GM21786 (cell line): ENCODE data around the gene PNPLA8.
A peak's percentile ranks its signal among the peaks of the same experiment; 100 is the strongest.
"Not testable (repeated sequence)": the region's sequence is repeated elsewhere in the genome, so short reads cannot be mapped to it uniquely, and the experiment has no call there.

Source experiments
- ATAC-seq: cut with Tn5 transposase; IDR thresholded peaks from one replicate; pipeline ENCODE4 v1.9.1; 2021; ENCODE audit not compliant: unreplicated experiment

PNPLA8 gene

GRCh38 chr7:108479118-108479517 lies 46.8 kb downstream of the PNPLA8 start:
- no peak for ATAC-seq

GRCh38 chr7:108468246-108468645 lies 57.7 kb downstream of the PNPLA8 start:
- no peak for ATAC-seq

DNA sequence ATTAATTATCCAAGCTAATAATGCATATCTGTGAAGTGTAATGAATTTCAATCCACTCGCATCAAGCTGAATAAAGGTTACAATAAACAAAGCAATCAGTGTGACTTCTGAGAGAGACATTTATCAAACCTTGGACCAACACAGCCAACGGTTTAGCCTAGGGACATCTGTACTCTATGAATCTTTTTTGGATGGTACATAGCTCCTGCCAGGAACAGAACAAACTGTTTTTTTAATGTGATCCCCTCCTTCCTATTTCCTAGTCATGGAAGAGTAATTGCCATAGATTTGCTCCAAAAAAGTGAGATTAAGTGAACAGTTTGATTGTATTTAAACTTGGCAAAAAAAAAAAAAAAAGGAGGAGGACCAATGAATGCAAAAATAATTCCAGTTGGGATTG lies 58.5 kb downstream of the PNPLA8 start:
- ATAC-seq: no peak

- not testable (repeated sequence) for ATAC-seq
Measured at GRCh38 chr7:108466322-108466721, 59.6 kb downstream of the PNPLA8 start.

DNA sequence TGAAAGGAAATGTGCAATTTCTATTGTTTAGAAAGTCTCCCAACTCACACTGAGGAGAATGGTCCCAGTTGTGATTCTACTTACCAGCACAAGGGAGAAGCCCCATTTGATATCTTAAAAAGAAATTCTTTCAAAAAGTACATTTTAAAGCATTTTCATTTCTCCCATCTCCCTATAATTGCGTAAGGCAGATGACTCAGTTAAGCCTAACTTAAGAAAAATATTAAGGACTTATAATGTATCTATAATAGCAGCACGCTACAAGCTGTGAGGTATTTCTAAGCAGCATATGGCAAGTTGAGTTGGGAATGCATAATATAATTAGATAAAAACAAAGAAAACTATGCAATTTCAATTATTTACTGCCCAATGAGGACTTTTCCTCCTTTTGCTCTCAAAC lies 61.2 kb downstream of the PNPLA8 start:
- ATAC-seq: no peak

DNA sequence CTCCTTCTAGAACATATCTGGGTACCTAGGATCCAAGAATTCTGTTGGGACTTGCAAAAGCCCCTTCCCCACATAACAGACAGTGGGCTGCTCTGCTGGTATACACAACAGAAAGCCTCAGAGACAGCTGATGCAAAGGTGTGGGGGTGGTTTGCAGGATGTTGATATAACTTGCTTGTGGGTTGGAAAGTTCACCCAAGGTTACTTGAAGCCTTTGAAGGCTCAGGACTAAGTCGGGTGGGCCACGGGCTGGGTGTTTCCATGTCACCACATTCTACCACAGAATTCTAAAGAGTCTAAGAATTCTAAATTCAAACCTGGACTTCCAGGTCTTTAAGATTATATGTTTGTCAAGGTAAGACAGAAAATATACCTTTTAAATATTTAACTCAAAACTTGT lies 62.3 kb downstream of the PNPLA8 start:
- ATAC-seq: no peak

GRCh38 chr7:108461840-108462239 lies 64.1 kb downstream of the PNPLA8 start:
- ATAC-seq: no peak

- no peak for ATAC-seq
Measured at GRCh38 chr7:108460964-108461363, 65.0 kb downstream of the PNPLA8 start.

- no peak for ATAC-seq
Measured at GRCh38 chr7:108459922-108460551, 65.9 kb downstream of the PNPLA8 start.

- no peak for ATAC-seq
Measured at GRCh38 chr7:108457871-108458270, 68.1 kb downstream of the PNPLA8 start.

- ATAC-seq: no peak
Measured at GRCh38 chr7:108456845-108457540, 68.9 kb downstream of the PNPLA8 start.

DNA sequence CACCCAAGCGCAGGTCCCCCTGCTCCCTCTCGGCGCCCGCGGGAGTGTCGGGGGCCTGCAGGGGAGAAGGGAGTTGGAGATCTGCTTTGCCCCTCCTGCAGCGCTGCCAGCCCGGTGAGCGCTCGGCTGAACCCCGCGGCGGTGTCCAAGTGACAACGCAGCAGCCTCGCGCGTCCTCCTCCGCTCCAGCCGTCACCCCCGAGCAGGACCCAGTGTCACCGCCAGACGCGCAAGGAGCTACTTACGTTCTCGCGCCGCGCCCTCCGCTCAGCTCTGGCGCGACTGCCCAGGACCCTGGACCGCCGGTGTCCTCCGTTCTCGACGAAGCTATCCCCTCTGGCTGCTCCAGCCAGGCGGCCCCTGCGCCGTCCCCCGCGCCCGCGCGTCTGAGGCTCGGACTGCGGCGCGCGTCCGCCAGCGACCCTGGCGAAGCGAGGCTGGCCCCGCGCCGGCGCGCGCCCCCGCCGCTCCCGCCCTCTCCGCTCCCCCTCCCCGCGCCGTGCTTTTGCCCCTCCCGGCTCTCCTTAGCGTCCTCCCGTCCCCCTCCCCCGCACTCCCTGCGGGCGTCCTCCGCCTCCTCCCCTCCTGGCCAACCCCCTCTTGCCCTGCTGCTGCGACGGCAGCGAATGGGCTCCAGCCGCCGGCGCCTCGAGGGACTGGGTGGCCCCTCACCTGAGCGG lies 69.8 kb downstream of the PNPLA8 start, which contains the start of gene NRCAM:
Gene NRCAM, minus strand, starts transcription at position 439 of the 680 bp plus-strand sequence. CDS start 216,372 bp downstream, outside the sequence.
- peak; percentile 35 for ATAC-seq

DNA sequence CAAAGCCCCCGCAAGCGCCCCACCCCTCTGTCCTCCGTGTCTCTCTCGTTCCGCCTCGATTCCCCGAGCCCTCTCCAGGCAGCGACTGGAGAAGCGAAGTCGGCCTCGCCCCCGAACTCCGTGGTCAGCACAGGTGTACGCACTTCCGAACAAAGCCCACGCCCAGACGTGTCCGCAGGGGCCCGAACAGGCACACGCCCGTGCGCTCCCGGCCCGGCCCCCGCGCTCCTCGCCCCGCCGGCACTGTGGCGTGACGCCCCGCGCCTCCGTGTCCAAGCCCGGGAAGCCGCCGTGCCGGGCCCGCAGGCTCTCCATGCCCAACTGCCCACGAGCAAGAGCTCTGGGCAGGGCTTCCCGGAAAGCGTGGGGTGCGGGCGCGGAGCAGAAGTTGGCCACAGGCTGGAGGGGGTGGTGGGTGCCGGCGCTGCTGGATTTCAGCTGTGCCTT lies 70.4 kb downstream of the PNPLA8 start:
- no peak for ATAC-seq

DNA sequence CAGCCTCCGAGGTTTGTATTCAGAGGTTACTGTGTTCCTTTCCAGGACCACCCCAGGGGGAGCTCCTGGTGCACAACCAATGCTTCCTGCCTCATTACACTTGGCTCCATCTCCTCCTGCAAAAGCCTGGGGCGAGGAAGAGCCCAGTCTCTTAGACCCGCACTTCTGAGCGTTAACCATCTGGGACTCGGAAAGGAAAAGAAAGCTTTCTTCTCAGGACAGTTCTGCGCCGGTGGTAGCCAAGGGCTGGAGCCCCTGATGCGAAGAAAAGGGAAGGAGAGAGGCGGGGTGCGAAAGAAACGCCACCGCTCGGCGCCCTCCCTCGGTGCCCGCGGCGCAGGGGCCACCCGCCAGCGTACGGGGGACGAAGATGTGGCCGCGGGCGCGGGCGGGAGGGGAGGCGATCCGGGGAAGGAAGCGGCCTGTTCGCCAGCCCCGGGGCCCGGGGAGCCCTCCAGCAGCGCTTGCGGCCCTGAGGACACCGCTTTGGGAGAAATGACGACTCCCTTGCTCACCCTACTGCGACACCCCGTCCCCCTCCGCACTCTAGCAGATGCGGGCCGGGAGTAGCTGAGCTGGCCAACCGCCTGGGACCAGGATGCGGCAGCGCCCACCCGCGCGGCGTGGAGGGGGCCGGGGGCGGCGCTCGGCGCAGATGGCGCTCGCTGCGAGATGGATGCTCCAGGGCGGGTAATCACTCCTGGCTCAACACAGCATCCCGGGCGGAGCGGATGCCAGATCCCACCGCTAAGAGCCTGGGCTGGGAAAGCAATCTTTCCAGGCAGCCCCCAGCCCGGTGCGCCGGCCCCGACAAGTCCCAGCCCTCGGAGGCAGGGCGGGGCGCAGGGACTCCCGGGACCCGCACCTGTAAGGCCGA lies 71.0 kb downstream of the PNPLA8 start:
- ATAC-seq: no peak

DNA sequence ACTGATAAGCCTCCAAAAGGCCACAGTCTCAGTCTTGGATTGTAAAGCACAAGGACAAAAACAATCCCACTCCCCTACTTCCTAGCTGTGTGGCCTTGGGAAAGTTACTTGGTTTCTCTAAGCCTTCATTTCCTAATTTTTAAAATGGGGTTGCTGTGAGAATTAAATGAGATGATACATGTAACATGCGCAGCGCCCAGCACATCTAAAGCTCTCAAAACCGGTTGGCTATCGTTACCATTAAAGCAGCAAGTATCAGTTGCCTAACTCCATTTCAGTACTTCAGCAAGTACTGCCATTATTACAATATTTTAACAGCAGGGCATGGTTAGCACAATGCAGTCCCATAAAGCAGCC lies 71.6 kb downstream of the PNPLA8 start:
- no peak for ATAC-seq

DNA sequence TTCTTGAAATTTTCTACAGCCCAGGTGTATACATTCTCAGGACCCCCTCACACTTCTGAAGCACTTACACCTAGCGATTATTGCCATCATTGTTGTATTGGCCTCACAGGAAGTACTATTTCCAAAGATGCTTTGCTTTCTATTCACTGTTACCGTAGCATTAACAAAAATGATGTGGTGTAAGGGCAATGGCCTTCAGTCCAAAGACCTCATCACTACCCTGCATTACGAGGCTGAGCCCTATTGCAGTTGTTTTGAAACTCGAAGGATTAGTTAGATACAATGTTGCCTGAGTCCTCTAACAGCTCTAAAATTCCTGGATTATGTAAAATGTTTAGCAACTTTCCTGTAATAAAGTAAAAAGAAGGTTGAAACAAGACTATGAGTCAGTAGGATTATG lies 72.6 kb downstream of the PNPLA8 start:
- ATAC-seq: no peak

GRCh38 chr7:108452707-108453106 lies 73.2 kb downstream of the PNPLA8 start:
- no peak for ATAC-seq

DNA sequence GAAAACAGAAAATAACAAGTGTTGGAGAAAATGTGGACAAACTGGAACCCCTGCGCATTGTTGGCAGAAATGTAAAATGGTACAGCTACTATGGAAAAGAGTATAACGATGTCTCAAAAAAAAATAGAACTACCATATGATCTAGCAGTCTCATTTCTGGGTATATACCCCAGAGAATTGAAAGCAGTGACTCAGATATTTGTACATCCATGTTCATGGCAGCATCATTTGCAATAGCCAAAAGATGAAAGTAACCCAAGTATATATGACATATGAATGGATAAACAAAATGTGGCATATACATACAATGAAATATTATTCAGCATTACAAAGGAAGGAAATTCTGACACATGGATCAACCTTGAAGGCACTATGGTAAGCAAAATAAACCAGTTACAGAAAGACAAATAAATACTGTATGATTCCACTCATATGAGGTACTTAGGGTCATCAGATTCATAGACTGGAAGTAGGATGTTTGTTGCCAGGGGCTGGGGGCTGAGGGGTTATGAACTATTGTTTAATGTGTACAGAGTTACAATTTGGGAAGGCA lies 74.6 kb downstream of the PNPLA8 start:
- ATAC-seq: no peak

DNA sequence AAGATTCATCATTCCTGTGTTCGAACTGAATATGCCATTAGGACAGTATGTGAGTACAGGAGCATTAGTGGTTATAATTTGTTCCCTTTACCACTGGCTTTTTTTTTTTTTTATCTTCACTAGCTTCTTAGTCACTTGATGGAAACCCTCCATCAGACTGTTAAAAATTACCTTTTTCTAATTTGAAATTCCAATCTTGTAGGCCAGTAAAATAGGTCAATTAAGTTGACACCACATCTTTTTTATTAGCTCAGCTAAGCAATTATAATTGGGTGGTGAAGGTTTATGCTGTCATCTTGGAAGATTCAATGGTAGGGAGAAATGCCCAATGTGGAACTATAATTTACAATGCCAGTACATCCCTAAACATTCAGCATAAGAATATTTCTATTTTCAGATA lies 75.8 kb downstream of the PNPLA8 start:
- no peak for ATAC-seq

DNA sequence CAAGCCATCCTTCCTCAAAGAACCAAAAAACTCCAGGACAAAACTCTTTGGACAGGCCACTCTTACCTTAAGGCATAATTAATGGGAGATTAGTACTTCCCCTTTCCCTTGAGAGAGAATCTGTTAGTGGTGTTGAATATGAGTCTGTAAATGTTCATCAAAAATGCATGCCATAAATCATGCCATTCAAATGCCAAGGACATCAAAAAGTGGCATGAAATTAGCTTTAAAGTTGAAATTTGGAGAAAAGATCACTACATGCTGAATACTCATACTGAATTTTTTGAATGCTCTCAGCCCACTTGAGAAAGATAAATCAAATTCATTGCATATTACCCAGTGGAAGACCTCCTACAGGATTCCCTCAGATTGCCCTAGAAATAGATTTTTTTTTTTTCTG lies 76.4 kb downstream of the PNPLA8 start:
- no peak for ATAC-seq
